Left colon (tissue), 2 donors: ENCODE data around the gene KLF11. TPM values are rescaled to one million over a fixed set of nuclear protein-coding genes. Genes with fewer than 3 reads are reported as not detected.

Source experiments
- ATAC-seq: fragments of 200-7000 bp; cut with Tn5 transposase; one replicate; pipeline ENCODE4 v1.9.1; 2020; ENCODE audit warnings: mild to moderate bottlenecking, moderate library complexity
- DNase-seq, 2 donors: peaks; one replicate each; pipeline ENCODE4 v3.0.0-alpha.2; 2020
- intact Hi-C, 2 donors: fragments of 100-400 bp; cut with DNase I in 1 of 2; cut with micrococcal nuclease in 1 of 2; formaldehyde crosslinking; loops; one replicate each; pipeline versions ENCODE4 v1.11.2 to v1.14.0; 2022; cut with DNase I, micrococcal nuclease
- total RNA-seq, 2 donors: library from RNA; stranded (reverse); fragmentation: NEBNext Ultra II Directional; extraction: Animal tissue kit (Norgen Biotek cat#: 25700); gene quantifications; one replicate each; pipeline ENCODE4 v1.2.1, GENCODE V29; 2021
- donor health status: DM: no; HTN: no; CAD: no.
- donor health status: DM: yes; HTN: yes; CAD: no.

The KLF11 gene
- total RNA-seq, 2 donors from 2014 or later: 9.7 to 10.2 TPM

DNA sequence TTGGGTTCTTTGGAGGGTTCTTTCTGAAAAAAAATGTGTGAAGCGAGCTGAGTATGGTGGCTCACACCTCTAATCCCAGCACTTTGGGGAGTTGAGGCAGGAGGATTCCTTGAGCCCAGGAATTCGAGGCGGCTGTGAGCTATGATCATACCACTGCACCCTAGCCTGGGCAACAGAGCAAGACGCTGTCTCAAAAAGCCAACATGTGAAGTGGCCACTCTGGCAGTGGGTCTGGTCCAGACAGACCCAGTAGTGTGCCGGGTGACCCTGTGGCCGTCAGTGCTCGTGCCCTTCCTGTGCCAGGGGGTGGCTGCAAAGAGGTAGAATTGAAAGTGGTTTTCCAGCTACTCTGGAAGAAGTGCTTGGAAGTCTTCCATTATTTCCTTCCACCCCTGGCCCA lies 11.6 kb downstream of the KLF11 start:
- ATAC-seq (no peak), DNase-seq (no peak)
- intact Hi-C loops: loop anchor here in 1 of 2 donors (10.0 kb wide), 1 partner anchor 250 kb away; no protein-coding TSS in a partner anchor

DNA sequence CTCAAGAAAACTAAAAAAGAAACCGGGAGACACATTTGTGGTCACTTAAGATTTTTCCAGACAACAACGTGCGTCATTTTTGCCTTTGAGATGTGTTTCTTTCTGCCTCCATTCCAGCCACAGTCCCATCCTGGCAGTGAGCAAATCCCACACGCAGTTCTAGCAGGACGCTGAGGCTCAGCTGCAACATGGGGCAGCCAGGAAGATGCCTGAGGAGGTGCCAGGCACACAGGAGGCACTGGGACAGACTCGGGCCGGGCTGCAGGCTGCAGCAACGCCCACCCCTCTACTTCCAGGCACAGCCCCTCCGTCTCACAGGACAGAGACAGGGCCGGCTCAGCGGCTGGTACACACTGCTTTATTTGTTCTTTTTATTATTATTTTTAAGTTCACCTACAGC lies 13.1 kb downstream of the KLF11 start:
- intact Hi-C loops: loop anchor here in 1 of 2 donors (10.0 kb wide), 1 partner anchor 252 kb away; no protein-coding TSS in a partner anchor
- DNase-seq (no peak), ATAC-seq (no peak)

DNA sequence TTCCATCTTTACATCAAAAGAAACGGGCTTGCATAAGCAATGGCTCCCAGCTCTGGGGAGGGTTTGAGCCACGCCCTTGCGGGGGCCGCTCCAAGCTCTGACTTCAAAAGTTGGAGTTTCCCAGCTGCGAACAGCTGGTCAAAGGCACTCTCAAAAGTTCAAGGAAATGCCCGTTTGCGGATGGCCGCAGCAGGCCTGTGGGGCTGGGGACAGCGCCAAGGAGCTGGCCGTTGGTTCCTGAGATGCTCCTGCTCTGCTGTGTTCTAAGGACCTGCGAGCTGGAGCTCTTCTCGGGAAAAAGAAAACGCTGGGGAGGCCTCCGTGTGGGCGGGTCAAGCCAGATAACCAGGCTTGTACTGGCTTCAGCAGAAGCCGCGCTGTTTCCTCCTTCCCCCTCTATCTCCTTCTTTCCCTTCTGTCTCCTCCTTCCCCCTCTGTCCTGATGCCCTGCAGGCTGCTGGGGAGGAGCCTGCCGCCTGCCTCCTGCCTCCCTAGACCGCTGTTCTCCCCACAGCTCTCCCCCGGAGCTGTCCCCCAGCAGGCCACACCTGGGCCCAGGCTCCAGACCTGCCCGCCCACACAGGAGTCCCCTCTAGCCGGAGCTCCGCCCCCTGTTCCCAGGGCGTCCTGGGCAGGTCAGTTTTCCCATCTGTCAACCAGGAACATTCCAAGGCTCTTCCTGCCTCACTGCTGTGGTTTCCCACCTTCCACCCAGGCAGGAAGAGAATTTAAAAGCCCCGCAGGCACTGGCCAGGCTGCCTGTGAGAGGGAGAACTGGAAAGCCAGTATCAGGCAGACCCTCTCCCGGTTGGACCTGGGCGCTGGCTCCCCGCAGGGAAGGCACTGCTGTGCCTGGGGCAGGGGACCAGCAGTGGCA lies 14.1 kb downstream of the KLF11 start:
- DNase-seq (peak; percentile 69 to 75), ATAC-seq (peak; percentile 81)
- intact Hi-C loops: loop anchor here in 1 of 2 donors (10.0 kb wide), 1 partner anchor 253 kb away; no protein-coding TSS in a partner anchor

DNA sequence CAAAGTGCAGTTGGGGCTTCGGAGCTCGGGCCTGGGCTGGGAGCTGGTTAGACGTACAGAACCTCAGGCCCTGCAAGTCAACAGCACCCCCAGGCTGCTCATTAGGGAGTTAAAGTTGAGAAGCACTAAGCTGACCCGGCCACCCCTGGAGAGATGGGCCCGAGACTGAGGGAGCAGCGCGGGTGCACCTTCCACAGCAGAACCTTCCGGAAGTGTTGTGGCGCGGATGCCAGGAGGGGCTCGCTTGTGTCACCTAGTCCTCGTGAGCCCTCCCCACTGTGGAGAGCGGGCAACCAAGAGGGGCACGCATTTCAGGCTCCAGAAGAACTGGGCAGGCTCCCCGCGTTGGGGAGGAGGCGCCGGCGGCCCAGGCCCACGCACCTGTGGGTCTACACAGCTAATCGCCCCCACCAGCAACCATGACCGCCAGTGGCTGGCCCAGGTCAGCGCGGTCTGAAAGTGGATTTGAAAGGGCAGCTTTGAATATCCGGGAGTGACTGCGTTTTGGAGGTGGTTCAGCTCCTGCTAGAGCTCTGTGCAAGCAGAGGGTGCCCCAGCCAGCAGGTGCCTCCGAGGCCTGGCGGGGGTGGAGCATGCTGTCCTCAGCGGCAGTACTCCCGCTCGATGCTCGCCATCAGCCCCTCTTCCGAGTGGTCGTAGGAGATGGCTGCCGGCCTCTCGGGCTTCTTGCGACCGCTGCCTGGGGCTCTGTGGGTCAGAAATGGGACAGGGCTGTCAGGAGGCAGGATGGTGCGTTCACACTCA lies 15.1 kb downstream of the KLF11 start:
- peak in 1 of 2 donors; percentile 24 for DNase-seq
- ATAC-seq: no peak
- intact Hi-C loops: loop anchor here in 1 of 2 donors (10.0 kb wide), 1 partner anchor 254 kb away; no protein-coding TSS in a partner anchor

DNA sequence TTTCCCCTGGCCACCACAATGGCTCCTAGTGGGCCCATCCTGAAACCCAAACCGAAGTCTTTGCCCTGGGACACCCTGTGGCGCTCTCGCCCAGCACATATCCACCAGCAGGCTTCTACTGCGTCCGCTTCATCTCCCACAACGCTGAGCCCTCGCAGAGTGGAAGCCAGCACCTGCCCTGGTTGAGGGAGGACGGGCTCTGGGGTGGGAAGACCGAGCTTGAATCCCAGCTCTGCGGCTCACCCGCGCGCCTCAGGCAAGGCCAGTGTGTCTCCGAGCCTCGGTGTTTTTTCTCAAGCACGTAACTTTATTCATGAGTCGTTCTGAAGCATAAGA lies 15.6 kb downstream of the KLF11 start:
- intact Hi-C loops: loop anchor here in 1 of 2 donors (10.0 kb wide), 1 partner anchor 254 kb away; no protein-coding TSS in a partner anchor
- peak in 1 of 2 donors; percentile 23 for DNase-seq
- ATAC-seq: no peak

DNA sequence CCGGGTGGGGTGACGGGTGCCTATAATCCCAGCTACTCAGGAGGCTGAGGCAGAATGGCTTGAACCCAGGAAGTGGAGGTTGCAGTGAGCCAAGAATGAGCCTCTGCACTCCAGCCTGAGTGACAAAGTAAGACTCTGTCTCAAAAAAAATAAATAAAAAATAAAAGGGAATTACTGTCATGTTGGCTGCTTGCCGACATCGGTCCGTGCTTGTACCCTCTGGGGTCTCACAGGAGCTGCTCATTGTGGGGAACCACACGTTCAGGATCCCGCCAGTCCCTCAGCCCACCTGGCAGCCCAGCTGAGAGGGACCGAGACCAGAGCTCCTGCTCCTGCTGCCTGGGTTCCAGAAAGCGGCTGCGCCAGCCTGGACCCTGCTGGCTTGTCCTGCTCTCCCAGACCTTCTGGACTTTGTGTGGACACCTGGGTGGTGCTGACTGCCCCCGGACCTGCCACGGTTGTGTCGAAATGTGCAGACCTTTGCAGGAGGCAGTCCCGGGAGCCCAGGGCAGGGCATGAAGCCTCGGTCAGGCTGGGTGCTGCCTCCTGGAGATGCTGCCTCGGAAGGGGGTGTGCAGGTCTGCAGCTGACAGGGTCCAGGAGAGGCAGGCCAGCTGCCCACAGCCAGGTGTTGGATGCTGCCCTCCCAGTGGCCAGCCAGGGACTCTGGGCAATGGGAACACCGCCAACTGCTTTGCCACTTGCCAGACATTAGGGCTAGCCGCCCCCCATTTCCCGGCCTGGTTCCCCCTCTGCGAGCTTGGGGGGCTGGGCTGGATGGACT lies 16.4 kb downstream of the KLF11 start:
- ATAC-seq (no peak), DNase-seq (no peak)
- intact Hi-C loops: loop anchor here in 1 of 2 donors (10.0 kb wide), 1 partner anchor 255 kb away; no protein-coding TSS in a partner anchor

DNA sequence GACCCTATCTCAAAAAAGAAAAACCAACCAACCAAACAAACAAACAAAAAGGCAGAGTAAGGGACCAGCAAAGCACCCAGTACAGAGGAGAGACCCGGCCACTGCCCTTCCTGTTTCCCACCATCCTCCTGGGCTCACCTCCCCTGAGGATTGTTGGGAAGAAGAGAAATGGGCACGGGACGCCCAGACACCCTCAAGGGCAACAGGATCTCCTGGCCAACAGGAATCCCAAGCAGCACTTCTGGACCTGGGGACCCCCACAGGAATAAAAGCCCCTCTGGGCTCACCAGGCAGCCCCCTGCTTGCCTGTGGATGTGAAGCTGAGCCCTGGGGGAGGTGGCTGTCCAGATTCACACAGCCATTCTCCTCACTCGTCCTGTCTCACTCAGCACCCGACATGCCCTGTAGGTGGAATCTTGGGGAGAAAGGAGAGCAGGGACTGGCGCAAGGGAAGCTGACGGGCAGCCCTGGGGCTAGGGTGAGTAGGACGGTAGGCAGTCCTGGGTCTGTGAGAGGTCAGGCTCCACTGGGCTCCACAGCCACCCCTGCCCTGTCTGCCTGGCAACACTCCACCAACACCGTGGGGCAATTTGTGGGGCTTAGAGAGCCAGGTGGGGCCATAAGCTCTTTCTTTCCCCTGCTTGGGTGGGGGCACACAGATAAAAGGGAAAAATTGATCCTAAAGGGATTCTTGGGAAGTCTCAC lies 18.0 kb downstream of the KLF11 start:
- intact Hi-C loops: no loop called here
- DNase-seq: peak in 1 of 2 donors; percentile 17
- no peak for ATAC-seq

DNA sequence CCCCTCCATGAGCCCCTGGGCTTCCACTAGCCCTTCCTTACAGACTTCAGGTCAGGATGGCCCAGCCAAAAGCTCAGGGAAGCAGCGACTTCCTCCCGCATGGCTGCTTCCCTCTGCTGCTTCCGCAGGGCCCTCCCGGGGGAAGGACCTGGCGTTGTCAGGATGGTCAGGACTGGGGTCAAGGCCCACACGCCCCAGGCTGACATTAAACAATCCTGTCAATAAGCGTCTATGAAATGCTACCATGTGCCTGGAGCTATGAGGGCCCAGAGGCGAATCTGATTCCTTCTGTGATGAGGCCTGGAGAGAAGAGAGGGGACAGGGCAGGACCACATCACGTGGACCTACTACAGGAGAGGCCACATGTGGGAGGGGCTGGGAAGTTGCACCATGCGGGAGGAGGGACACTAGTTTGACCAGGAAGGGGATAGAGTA lies 19.6 kb downstream of the KLF11 start:
- intact Hi-C loops: no loop called here
- ATAC-seq (no peak), DNase-seq (no peak)

DNA sequence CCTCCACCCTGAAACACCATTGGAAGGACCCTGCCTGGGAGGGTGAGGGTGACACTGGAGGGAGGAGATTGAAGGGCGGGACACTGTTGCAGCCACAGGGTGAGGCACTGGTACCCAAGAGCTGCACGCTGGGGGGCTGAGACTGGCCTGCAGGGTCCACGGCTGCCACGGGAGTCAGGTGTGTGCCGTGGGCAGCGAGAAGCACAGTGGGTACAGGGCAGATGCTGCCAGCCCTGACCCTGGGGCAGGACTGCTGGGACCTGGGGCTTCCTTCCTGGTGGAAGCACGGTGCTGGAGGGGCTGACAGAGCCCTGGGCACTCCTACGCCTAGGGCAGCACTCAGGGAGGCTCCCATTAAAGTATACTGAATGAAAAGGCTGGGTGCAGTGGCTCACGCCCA lies 20.2 kb downstream of the KLF11 start:
- ATAC-seq (no peak), DNase-seq (no peak)
- intact Hi-C loops: no loop called here

DNA sequence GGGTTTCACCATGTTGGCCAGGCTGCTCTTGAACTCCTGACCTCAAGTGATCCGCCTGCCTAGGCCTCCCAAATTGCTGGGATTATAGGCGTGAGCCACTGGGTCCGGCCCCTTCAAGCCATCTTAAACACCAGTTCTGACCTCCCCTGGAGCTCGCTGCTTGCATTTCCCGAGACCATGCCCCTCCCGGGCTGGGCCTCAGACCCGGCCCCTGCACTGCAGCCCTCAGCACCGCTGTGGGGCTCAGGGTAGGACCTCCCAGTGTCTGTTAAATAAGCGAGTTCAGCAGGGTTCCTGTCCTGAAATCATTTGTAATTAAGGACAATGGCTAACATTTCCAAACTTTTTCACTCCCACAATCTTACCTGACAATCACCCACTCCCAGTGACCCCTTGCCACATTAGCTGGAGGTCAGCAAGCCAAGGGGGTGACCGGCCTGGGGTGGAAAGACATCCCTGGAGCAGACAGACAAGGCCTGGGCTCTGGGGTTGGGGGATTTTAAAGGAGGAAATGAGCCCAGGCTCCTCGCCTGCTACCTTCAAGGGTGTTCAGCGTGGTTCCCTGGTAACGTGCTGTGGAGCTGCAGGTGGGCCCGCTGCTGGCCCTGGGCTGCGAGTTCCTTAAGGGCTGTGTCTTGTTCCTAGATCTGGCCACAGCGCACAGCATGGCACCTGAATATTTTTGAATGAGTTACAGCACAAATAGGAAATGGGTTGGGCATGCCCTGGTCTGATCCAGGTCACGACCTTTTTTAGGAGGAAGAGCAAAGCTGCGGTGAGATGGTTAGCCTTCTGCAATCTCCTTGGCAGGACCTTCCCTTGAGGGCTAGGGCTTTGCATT lies 21.8 kb downstream of the KLF11 start:
- no peak for DNase-seq
- intact Hi-C loops: no loop called here

DNA sequence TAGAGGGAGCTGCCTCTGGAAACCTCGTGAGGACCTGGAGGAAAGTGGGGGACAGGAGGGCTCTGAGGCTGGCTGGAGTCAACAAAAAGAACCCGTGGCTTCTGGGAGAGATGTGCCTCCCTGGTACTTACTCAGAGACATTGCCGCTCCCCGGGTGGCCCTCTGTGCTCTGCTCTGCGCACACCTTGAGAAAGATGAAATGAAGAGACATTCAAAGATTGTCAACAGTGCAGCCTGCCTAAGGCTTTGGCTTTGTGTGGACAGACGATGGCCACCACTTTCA lies 22.4 kb downstream of the KLF11 start:
- no peak for DNase-seq
- ATAC-seq: no peak
- intact Hi-C loops: no loop called here

More for the DNA sequence above, 21.8 kb downstream of the KLF11 start:
- ATAC-seq: no peak

DNA sequence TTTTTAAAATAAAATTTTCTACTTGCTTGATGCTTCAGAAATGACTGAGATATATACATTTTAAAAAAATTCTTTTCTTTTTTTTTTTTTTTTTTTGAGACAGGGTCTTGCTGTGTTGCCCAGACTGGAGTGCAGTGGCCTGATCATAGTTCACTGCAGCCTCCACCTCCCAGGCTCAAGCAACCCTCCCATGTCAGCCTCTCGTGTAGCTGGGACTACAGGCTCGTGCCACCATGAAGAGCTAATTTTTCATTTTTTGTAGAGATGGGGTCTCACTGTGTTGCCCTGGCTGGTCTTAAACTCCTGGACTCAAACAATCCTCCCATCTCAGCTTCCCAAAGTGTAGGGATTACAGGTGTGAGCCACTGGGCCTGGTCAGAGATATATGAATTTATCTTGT lies 24.0 kb downstream of the KLF11 start:
- ATAC-seq (no peak), DNase-seq (no peak)
- intact Hi-C loops: no loop called here

DNA sequence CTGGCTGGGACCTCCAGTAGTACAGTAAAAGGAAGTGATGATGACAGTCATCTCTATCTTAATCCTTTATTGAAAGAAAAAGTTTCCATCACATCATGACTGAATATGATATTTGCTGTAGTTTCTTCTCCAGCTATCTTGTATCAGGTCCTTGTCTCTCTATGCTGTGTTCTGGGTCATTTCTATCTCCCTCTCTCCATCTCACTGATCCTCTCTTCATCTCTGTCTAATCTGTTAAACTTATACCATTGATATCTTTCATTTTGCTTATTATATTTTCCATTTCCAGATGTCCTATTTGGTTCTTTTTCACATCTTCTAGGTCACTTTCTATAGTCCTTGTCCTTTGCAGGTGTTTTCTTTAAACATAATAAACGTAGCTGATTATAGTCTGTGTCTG lies 24.5 kb downstream of the KLF11 start:
- intact Hi-C loops: no loop called here

DNA sequence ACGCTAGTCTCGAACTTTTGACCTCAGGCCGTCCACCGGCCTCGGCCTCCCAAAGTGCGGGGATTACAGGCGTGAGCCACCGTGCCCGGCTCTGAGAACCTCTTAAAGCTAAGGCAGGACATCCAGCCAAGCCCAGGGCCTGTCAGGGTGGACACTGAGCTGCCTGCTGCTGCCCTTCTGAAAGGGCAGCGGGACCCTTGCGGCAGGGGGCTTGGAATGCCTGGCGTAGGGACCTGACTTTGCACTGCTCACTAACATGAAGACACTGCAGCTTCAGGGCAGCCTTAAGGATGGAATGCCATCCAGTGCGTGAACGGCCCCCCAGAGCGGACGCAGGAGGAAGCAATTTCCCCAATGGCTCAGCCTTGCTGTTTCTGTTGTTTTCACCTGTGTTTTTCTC lies 27.8 kb downstream of the KLF11 start:
- DNase-seq (no peak), ATAC-seq (no peak)
- intact Hi-C loops: loop anchor here in 1 of 2 donors (5.0 kb wide), 1 partner anchor 361 kb away; no protein-coding TSS in a partner anchor

More for the DNA sequence above, 24.5 kb downstream of the KLF11 start:
- no peak for ATAC-seq
- DNase-seq: no peak

DNA sequence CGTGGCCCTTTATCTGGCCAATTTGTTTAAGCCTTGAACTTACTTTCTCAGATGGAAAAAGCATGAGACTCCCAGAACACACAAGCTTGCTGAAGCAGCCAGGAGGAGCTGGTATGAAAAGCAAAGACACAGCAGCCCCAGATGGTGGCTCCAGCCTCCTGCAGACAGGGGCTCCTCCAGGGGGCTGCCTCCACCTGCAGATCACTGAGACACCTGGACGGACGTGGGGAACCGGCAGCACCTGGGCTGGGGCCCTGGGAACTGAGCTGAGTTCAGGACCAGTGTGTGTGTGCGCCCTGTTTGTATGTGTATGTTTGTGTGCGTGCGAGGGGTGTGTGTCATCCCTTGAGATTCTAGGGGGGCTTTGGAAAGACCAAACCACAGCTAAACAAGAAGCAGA lies 28.2 kb downstream of the KLF11 start:
- intact Hi-C loops: loop anchor here in 1 of 2 donors (5.0 kb wide), 1 partner anchor 361 kb away; no protein-coding TSS in a partner anchor
- ATAC-seq: no peak
- no peak for DNase-seq

DNA sequence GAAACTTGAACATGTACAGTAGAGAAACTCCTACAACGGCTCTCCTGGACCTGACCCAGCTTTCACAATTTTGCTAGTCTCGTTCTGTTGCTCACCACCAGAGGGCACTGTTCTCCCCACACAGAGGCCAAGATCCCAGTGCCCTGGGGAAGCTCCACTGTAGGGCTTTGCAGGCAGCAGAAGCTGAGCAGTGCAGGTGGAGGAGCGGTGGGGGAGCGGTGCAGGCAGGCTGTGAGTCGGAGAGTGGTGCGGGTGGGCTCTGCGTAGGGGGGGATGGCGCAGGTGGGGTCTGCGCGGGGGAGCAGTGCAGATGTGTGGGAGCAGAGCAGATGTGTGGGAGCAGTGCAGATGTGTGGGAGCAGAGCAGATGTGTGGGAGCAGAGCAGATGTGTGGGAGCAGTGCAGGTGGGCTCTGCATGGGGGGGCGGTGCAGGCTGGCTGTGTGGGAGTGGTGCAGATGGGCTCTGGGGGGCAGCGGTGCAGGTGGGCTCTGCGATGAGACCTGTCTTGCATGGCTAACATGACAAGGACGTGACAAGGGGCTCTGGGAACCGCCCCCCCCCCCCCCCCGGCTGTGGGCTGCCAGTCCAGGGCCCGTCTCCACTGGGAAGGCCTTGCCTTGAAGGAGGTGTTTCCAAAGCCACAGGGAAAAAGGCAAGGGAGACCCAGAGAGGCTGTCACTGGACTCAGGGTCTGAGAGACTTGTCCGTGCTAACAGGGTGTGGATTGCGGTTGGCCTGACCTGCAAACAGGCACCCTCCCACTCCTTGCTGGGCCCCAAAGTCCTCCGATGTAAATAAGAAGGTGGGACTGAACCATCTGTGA lies 29.5 kb downstream of the KLF11 start:
- intact Hi-C loops: loop anchor here in 1 of 2 donors (5.0 kb wide), 1 partner anchor 359 kb away; no protein-coding TSS in a partner anchor
- peak; percentile 81 to 82 for DNase-seq
- peak; percentile 98 for ATAC-seq
